SHP77 treated with DMSO at 0.1 percent for 48 hours (cell line): ENCODE results near the gene HOXD3.

ENCODE experiments used
- DNase-seq: peaks from one replicate; lab custom pipeline; 2025; lab: John Stamatoyannopoulos, UW

HOXD3 gene

GRCh38 chr2:176212276-176212675 lies 55.2 kb downstream of the HOXD3 start:
- DNase-seq, result no peak

- no peak for DNase-seq
These were observed 56.3 kb downstream of the HOXD3 start for GRCh38 chr2:176213406-176213805.
